Omental fat pad (tissue), 4 donors: ENCODE measurements around the gene UBE3B. TPM values are rescaled to one million over a fixed set of nuclear protein-coding genes. Genes with fewer than 3 reads are reported as not detected.

ENCODE experiments used
- ATAC-seq: fragments of 150-250 bp; one replicate; pipeline ENCODE4 v1.9.1; 2016; ENCODE audit warnings: mild to moderate bottlenecking, moderate library complexity; ENCODE audit not compliant: low FRiP score
- DNase-seq: peaks from one replicate; pipeline ENCODE4 v3.0.0-alpha.2; 2019; ENCODE audit warnings: low spot score
- total RNA-seq, 4 donors: library from RNA; depleted of rRNA; stranded (reverse); fragments of >200 nt; gene quantifications; one replicate each; pipeline ENCODE4 v1.1.0, GENCODE V29; 2016
- TF ChIP-seq, protein P1 (sequence below), 3 donors: fragments of 450-650 bp; IDR thresholded peaks; one replicate each; pipeline ENCODE4 v1.5.1; 2016 to 2017; ENCODE audit warnings: antibody characterized with exemption in 3 of 3, mild to moderate bottlenecking in 3 of 3, moderate library complexity in 2 of 3

Gene UBE3B
- total RNA-seq, 4 donors from 2014 or later: 36.6 to 82.4 (median 40.1) TPM

- ATAC-seq (no peak), DNase-seq (no peak)
- TF ChIP-seq, protein P1, sequence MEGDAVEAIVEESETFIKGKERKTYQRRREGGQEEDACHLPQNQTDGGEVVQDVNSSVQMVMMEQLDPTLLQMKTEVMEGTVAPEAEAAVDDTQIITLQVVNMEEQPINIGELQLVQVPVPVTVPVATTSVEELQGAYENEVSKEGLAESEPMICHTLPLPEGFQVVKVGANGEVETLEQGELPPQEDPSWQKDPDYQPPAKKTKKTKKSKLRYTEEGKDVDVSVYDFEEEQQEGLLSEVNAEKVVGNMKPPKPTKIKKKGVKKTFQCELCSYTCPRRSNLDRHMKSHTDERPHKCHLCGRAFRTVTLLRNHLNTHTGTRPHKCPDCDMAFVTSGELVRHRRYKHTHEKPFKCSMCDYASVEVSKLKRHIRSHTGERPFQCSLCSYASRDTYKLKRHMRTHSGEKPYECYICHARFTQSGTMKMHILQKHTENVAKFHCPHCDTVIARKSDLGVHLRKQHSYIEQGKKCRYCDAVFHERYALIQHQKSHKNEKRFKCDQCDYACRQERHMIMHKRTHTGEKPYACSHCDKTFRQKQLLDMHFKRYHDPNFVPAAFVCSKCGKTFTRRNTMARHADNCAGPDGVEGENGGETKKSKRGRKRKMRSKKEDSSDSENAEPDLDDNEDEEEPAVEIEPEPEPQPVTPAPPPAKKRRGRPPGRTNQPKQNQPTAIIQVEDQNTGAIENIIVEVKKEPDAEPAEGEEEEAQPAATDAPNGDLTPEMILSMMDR (IDR thresholded peaks at IDR 0.05): no peak
These were observed 2.3 kb upstream of the UBE3B start for GRCh38 chr12:109475121-109475520.

GRCh38 chr12:109475993-109476806 lies 1.2 kb upstream of the UBE3B start:
- ATAC-seq: no peak
- TF ChIP-seq, protein P1 (IDR thresholded peaks at IDR 0.05): no peak
- no peak for DNase-seq

GRCh38 chr12:109476807-109477184 lies 638 bp upstream of the UBE3B start:
- DNase-seq: no peak
- TF ChIP-seq, protein P1 (IDR thresholded peaks at IDR 0.05): no peak
- peak; percentile 32 for ATAC-seq

- ATAC-seq (no peak), DNase-seq (no peak)
- TF ChIP-seq, protein P1 (IDR thresholded peaks at IDR 0.05): no peak
These were observed 505 bp downstream of the UBE3B start for GRCh38 chr12:109477963-109478315.

DNA sequence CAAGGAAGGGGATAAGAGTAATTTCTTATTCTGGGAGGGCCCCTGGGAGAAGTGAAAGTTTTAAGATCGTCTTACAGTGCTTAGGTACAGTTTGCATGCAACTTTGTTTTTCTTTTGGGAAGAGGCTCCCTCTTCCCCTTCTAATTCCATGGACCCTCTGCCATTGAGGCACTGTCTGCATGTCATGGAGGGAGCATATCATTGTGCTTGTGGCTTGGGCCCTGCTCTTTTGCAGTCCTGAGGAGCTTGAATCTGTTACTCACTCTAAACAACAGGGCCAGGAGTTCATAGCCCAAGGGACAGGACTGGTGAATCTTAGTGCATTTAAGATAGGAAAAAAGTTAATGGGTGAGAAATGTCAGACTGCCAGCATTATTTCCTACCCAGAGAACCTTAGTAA lies 2.3 kb downstream of the UBE3B start:
- DNase-seq (no peak), ATAC-seq (no peak)
- TF ChIP-seq, protein P1 (IDR thresholded peaks at IDR 0.05): no peak

DNA sequence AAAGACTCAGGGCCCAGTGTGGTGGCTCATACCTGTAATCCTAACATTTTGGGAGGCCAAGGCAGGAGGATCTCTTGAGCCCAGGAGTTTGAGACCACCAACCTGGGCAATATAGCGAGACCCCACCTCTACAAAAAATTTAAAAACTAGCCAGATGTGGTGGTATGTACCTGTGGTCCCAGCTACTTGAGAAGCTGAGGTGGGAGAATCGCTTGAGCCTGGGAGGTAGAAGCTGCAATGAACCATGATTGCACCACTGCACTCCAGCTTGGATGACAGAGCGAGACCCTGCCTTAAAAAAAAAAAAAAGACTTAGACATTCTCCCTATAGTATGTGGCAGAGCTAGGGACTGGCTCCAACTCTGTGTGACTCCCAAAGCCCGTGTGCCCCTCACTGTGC lies 2.9 kb downstream of the UBE3B start:
- ATAC-seq (no peak), DNase-seq (no peak)
- TF ChIP-seq, protein P1 (IDR thresholded peaks at IDR 0.05): no peak

DNA sequence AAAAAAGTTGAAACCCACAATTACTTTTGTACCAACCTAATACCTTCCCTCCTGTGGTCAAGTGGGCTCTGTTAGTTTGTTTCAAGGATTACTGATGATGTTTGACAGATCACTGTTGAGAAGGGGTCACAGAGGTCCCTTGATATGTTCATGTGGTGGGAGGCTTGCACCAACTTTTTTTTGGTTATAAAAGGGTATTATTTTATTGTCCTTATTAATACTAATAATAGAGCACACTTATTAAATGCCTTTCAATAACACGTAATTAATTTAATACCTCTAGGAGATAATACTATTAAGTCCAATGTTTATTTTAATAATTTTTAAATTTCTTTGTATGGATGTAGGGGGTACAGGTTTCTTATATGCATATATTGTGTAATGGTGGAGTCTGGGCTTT lies 4.4 kb downstream of the UBE3B start:
- no peak for DNase-seq

More for the DNA sequence above, 4.4 kb downstream of the UBE3B start:
- ATAC-seq: no peak
- TF ChIP-seq, protein P1 (IDR thresholded peaks at IDR 0.05): no peak
